ENCODE measurements around the gene WDR90. TPM values are rescaled to one million over a fixed set of nuclear protein-coding genes. Genes with fewer than 3 reads are reported as not detected.

The WDR90 gene
- total and polyA plus RNA-seq, 4 donors: 7.5 to 60.9 (median 23.4) TPM

DNA sequence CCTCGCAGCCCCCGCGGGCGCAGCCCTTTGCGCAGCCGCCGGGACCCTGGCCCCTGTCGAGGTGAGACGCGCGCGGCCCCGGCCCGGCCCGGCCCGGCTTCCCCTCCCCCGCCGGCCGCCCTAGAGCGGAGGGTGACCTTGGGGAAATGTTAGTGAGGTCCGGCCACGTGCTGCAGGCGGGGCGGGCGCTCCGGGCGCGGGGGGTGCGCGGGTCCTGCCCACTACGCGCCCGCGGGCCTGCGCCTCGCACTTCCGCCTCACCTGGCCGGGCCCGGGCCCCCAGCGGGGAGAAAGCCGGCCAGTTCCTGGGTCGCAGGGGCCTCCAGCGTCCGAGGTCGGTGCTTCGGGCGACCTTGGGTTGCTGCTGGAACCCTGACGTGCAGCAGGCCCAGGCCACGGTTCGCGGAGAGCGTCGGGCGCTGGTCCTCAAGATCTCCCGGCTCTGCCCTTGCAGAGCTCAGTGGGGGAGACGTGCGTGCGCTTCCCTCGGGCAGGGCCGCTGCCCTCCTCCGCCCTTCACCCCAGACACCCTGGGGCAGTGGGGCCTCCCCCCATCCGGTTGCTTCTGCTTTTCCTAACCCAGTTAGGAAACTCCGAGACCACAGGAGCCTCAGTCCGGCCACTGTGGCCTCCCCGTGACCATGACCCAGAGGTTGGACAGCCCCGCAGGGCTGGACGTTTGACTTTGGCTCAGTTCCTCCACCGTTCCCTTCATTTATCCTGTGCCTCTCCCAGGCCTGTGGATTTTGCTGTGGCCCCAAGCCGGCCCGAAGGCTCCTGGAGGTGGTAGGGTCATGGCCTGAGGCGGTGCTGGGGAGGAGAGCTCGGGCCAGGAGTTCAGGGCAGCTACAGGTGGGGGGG, 6.7 kb upstream of the WDR90 start:
- peak in 1 of 2 donors; percentile 79 for DNase-seq
- ATAC-seq (ENCODE audit: low FRiP score): no peak
- Histone ChIP-seq H3K4me3 (ENCODE audit: low read length in 2 of 2) (peak overlapping the region; percentile 46 to 80), H3K9me3 (ENCODE audit: control insufficient read depth, low read length) (no peaks in the 10 kb centered on the region), H3K27ac (ENCODE audit: low read depth in 1 of 2, low read length in 2 of 2) (no peak overlapping the region), H3K4me1 (ENCODE audit: control insufficient read depth in 1 of 2, insufficient read depth in 2 of 2, low read length in 2 of 2) (no peaks in the 10 kb centered on the region), H3K27me3 (ENCODE audit: control insufficient read depth in 1 of 2, insufficient read depth in 2 of 2, low read length in 1 of 2) (no peaks in the 10 kb centered on the region), H3K36me3 (ENCODE audit: control insufficient read depth in 1 of 2, insufficient read depth in 2 of 2, low read length in 1 of 2) (no peaks in the 10 kb centered on the region)
- intact Hi-C loops (cut with DNase I): no loop called here
- 7 to 14% methylated on average over 56 to 72 of the region's 72 CpGs for WGBS, 2 donors

DNA sequence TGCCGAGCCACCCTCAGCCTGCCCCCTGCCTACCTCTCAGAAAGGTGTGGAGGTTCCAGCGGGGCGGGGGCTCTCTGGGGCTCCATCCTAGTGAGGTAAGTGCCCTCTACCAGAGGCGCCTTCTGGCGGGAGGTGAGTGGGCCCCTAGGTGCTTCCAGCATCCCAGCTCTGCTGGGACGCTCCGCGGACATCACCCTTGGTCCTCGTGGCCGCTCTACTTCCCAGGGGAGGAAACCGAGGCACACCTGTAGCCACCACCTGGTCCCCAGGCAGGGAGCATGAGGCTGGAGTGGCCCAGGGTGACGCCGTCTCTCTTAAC, 6.2 kb upstream of the WDR90 start:
- H3K4me3 ChIP-seq (ENCODE audit: low read length in 2 of 2): no peak overlapping the region
- ATAC-seq (ENCODE audit: low FRiP score): no peak
- no peak for DNase-seq
- no peaks in the 10 kb centered on the region for H3K4me1 ChIP-seq (ENCODE audit: control insufficient read depth in 1 of 2, insufficient read depth in 2 of 2, low read length in 2 of 2)
- no peaks in the 10 kb centered on the region for H3K9me3 ChIP-seq (ENCODE audit: control insufficient read depth, low read length)
- no peaks in the 10 kb centered on the region for H3K36me3 ChIP-seq (ENCODE audit: control insufficient read depth in 1 of 2, insufficient read depth in 2 of 2, low read length in 1 of 2)
- H3K27ac ChIP-seq (ENCODE audit: low read depth in 1 of 2, low read length in 2 of 2): no peak overlapping the region
- no peaks in the 10 kb centered on the region for H3K27me3 ChIP-seq (ENCODE audit: control insufficient read depth in 1 of 2, insufficient read depth in 2 of 2, low read length in 1 of 2)
- 93 to 95% methylated on average over 13 of the region's 13 CpGs for WGBS, 2 donors
- intact Hi-C loops (cut with DNase I): no loop called here

DNA sequence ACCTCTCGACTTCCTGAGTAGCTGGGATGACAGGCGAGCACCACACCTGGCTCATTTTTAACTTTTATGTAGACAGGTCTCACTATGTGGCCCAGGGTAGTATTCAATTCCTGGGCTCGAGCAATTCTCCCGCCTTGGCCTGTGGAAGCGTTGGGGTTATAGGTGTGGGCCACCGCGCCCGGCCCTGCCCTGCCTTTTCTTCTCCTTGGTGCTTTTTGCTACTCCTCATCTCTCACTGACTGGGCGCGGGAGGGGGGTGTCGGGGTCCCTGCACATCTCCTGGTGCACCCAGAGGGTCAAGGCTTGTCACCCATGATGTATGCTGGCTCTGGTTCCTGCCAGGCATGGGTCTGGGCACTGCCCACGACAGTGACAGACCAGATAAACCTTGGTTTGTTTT, 4.6 kb upstream of the WDR90 start:
- Histone ChIP-seq H3K4me3 (ENCODE audit: low read length in 2 of 2) (no peak overlapping the region), H3K4me1 (ENCODE audit: control insufficient read depth in 1 of 2, insufficient read depth in 2 of 2, low read length in 2 of 2) (no peaks in the 10 kb centered on the region), H3K9me3 (ENCODE audit: control insufficient read depth, low read length) (no peaks in the 10 kb centered on the region), H3K27me3 (ENCODE audit: control insufficient read depth in 1 of 2, insufficient read depth in 2 of 2, low read length in 1 of 2) (no peaks in the 10 kb centered on the region), H3K36me3 (ENCODE audit: control insufficient read depth in 1 of 2, insufficient read depth in 2 of 2, low read length in 1 of 2) (no peaks in the 10 kb centered on the region), H3K27ac (ENCODE audit: low read depth in 1 of 2, low read length in 2 of 2) (no peak overlapping the region)
- 88 to 90% methylated on average over 12 of the region's 12 CpGs for WGBS, 2 donors
- no peak for ATAC-seq (ENCODE audit: low FRiP score)
- DNase-seq: no peak
- intact Hi-C loops (cut with DNase I): no loop called here

GRCh38 chr16:645852-646678, 3.1 kb upstream of the WDR90 start:
- 75 to 79% methylated on average over 32 of the region's 32 CpGs for WGBS, 2 donors
- Histone ChIP-seq H3K4me1 (ENCODE audit: control insufficient read depth in 1 of 2, insufficient read depth in 2 of 2, low read length in 2 of 2) (no peaks in the 10 kb centered on the region), H3K27ac (ENCODE audit: low read depth in 1 of 2, low read length in 2 of 2) (no peak overlapping the region), H3K4me3 (ENCODE audit: low read length in 2 of 2) (no peak overlapping the region), H3K9me3 (ENCODE audit: control insufficient read depth, low read length) (no peaks in the 10 kb centered on the region), H3K27me3 (ENCODE audit: control insufficient read depth in 1 of 2, insufficient read depth in 2 of 2, low read length in 1 of 2) (no peaks in the 10 kb centered on the region), H3K36me3 (ENCODE audit: control insufficient read depth in 1 of 2, insufficient read depth in 2 of 2, low read length in 1 of 2) (no peaks in the 10 kb centered on the region)
- intact Hi-C loops (cut with DNase I): no loop called here
- DNase-seq: no peak
- no peak for ATAC-seq (ENCODE audit: low FRiP score)

DNA sequence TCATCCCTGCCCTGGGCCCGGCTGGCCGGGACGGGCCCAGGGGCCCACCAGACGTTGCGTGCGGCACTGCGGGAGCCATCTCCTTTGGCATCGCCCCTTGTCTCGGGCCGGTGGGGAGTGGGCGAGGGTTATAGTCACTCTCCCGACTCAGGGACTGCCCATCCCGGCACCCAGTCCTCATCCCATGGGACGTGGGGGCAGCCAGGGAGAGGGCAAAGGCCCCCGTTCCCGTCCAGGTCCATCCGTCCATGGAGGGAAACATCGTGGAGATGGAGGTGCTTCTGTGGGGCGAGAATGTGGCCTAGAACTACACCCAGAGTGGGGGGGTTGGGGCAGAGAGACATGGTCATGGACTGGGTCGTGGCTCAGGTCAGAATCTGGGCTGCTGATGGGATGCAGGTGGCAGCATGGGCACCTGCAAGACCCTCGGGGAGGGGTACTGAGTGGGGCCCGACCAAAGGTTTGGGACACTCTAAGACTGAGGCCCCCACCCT, 2.4 kb upstream of the WDR90 start:
- intact Hi-C loops (cut with DNase I): no loop called here

GRCh38 chr16:647173-647902, 1.8 kb upstream of the WDR90 start:
- no peak overlapping the region for H3K27ac ChIP-seq (ENCODE audit: low read depth in 1 of 2, low read length in 2 of 2)
- no peak for ATAC-seq (ENCODE audit: low FRiP score)
- H3K4me1 ChIP-seq (ENCODE audit: control insufficient read depth in 1 of 2, insufficient read depth in 2 of 2, low read length in 2 of 2): no peaks in the 10 kb centered on the region
- H3K4me3 ChIP-seq (ENCODE audit: low read length in 2 of 2): no peak overlapping the region
- DNase-seq: no peak
- 77 to 79% methylated on average over 25 of the region's 25 CpGs for WGBS, 2 donors
- no peaks in the 10 kb centered on the region for H3K27me3 ChIP-seq (ENCODE audit: control insufficient read depth in 1 of 2, insufficient read depth in 2 of 2, low read length in 1 of 2)
- no peaks in the 10 kb centered on the region for H3K9me3 ChIP-seq (ENCODE audit: control insufficient read depth, low read length)
- H3K36me3 ChIP-seq (ENCODE audit: control insufficient read depth in 1 of 2, insufficient read depth in 2 of 2, low read length in 1 of 2): no peaks in the 10 kb centered on the region
- intact Hi-C loops (cut with DNase I): no loop called here

More for the DNA sequence above, 2.4 kb upstream of the WDR90 start:
- H3K27ac ChIP-seq (ENCODE audit: low read depth in 1 of 2, low read length in 2 of 2): no peak overlapping the region
- no peaks in the 10 kb centered on the region for H3K4me1 ChIP-seq (ENCODE audit: control insufficient read depth in 1 of 2, insufficient read depth in 2 of 2, low read length in 2 of 2)
- WGBS, 2 donors: 80 to 84% methylated on average over 22 of the region's 22 CpGs
- no peak overlapping the region for H3K4me3 ChIP-seq (ENCODE audit: low read length in 2 of 2)
- no peak for ATAC-seq (ENCODE audit: low FRiP score)
- no peak for DNase-seq
- no peaks in the 10 kb centered on the region for H3K9me3 ChIP-seq (ENCODE audit: control insufficient read depth, low read length)
- no peaks in the 10 kb centered on the region for H3K36me3 ChIP-seq (ENCODE audit: control insufficient read depth in 1 of 2, insufficient read depth in 2 of 2, low read length in 1 of 2)
- H3K27me3 ChIP-seq (ENCODE audit: control insufficient read depth in 1 of 2, insufficient read depth in 2 of 2, low read length in 1 of 2): no peaks in the 10 kb centered on the region

GRCh38 chr16:648071-648780, 939 bp upstream of the WDR90 start:
- WGBS, 2 donors: 28 to 38% methylated on average over 24 of the region's 24 CpGs
- H3K36me3 ChIP-seq (ENCODE audit: control insufficient read depth in 1 of 2, insufficient read depth in 2 of 2, low read length in 1 of 2): no peaks in the 10 kb centered on the region
- no peaks in the 10 kb centered on the region for H3K4me1 ChIP-seq (ENCODE audit: control insufficient read depth in 1 of 2, insufficient read depth in 2 of 2, low read length in 2 of 2)
- no peak for ATAC-seq (ENCODE audit: low FRiP score)
- peak overlapping the region; percentile 64 to 68 for H3K4me3 ChIP-seq (ENCODE audit: low read length in 2 of 2)
- H3K9me3 ChIP-seq (ENCODE audit: control insufficient read depth, low read length): no peaks in the 10 kb centered on the region
- peak overlapping the region in 1 of 2 donors; percentile 53 for H3K27ac ChIP-seq (ENCODE audit: low read depth in 1 of 2, low read length in 2 of 2)
- no peak for DNase-seq
- no peaks in the 10 kb centered on the region for H3K27me3 ChIP-seq (ENCODE audit: control insufficient read depth in 1 of 2, insufficient read depth in 2 of 2, low read length in 1 of 2)
- intact Hi-C loops (cut with DNase I): no loop called here

GRCh38 chr16:649631-650030, 466 bp downstream of the WDR90 start:
- peak overlapping the region; percentile 29 to 68 for H3K4me3 ChIP-seq (ENCODE audit: low read length in 2 of 2)
- H3K4me1 ChIP-seq (ENCODE audit: control insufficient read depth in 1 of 2, insufficient read depth in 2 of 2, low read length in 2 of 2): no peaks in the 10 kb centered on the region
- H3K27ac ChIP-seq (ENCODE audit: low read depth in 1 of 2, low read length in 2 of 2): no peak overlapping the region
- H3K9me3 ChIP-seq (ENCODE audit: control insufficient read depth, low read length): no peaks in the 10 kb centered on the region
- H3K36me3 ChIP-seq (ENCODE audit: control insufficient read depth in 1 of 2, insufficient read depth in 2 of 2, low read length in 1 of 2): no peaks in the 10 kb centered on the region
- ATAC-seq (ENCODE audit: low FRiP score): no peak
- intact Hi-C loops (cut with DNase I): no loop called here
- no peak for DNase-seq
- 1 to 2% methylated on average over 31 to 44 of the region's 44 CpGs for WGBS, 2 donors
- no peaks in the 10 kb centered on the region for H3K27me3 ChIP-seq (ENCODE audit: control insufficient read depth in 1 of 2, insufficient read depth in 2 of 2, low read length in 1 of 2)
